Measurements from ENCODE around the gene ROPN1L.

Gene ROPN1L

DNA sequence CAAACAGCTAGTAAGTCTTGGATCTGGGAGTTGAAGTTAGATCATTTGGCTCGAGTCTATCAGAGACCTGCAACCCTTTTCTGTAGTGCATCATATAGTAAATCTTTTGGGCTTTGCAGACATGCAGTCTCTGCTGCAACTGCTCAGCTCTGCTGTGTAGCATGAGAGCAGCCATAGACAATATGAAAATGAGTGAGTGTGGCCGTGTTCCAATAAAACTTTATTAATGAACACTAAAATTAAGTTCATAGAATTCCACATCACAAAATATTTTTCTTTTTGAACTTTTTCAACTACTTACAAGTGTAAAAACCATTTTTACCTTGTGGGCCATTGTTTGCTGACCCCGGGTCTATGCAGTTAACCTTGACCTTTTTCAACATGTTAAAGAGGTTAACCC is 35.2 kb downstream of the ROPN1L start:
- H3K9me3 ChIP-seq (ENCODE audit: control insufficient read depth, insufficient read depth, low read length): no peaks in the 10 kb centered on the region
- H3K4me3 ChIP-seq (ENCODE audit: low read length): no peak overlapping the region
- H3K4me1 ChIP-seq (ENCODE audit: control insufficient read depth, low read length): no peaks in the 10 kb centered on the region
- no peaks in the 10 kb centered on the region for H3K9me2 ChIP-seq (replicated peaks; ENCODE audit: control insufficient read depth, low read length)
- no peak overlapping the region for H3K4me2 ChIP-seq (ENCODE audit: low read length)
- TF ChIP-seq, protein P1, sequence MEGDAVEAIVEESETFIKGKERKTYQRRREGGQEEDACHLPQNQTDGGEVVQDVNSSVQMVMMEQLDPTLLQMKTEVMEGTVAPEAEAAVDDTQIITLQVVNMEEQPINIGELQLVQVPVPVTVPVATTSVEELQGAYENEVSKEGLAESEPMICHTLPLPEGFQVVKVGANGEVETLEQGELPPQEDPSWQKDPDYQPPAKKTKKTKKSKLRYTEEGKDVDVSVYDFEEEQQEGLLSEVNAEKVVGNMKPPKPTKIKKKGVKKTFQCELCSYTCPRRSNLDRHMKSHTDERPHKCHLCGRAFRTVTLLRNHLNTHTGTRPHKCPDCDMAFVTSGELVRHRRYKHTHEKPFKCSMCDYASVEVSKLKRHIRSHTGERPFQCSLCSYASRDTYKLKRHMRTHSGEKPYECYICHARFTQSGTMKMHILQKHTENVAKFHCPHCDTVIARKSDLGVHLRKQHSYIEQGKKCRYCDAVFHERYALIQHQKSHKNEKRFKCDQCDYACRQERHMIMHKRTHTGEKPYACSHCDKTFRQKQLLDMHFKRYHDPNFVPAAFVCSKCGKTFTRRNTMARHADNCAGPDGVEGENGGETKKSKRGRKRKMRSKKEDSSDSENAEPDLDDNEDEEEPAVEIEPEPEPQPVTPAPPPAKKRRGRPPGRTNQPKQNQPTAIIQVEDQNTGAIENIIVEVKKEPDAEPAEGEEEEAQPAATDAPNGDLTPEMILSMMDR (IDR thresholded peaks at IDR 0.05; ENCODE audit: low read depth, low read length, poor library complexity, severe bottlenecking): no peak
- no peak for TF ChIP-seq EZH2phosphoT487 (IDR thresholded peaks at IDR 0.05; ENCODE audit: borderline replicate concordance, low read length)
- no peak overlapping the region for H3K27ac ChIP-seq (ENCODE audit: low read depth, low read length)
- H3K36me3 ChIP-seq (ENCODE audit: control insufficient read depth, low read length): no peaks in the 10 kb centered on the region
- H4K20me1 ChIP-seq (ENCODE audit: control insufficient read depth, insufficient read depth, low read depth, low read length): no peaks in the 10 kb centered on the region
- peaks cover 57% of the 10 kb centered on the region for H3K27me3 ChIP-seq (ENCODE audit: control insufficient read depth, low read length)
- H3F3A ChIP-seq (ENCODE audit: control insufficient read depth, insufficient read depth): no peaks in the 10 kb centered on the region
- no peaks in the 10 kb centered on the region for H3K79me2 ChIP-seq (ENCODE audit: control insufficient read depth, low read length)

DNA sequence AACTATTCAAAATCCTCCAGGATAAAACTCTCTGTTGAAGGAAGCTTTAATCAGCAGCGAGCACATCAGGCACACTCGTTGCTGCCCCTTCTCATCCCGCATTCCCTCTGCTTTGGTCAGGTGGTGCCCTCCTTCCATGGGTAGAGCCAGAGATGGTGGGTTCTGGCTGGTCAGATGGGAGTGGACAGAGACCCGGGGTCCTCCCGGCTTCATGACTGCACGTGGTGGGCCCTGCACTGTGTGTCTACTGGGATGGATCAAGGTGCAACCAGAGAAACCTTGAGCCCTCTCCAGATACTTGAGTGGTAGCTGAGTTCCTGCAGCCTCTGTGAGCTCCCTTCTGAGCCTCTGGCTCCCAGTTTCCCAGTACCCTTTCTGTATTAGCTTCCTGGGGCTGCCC is 36.3 kb downstream of the ROPN1L start:
- H3K27me3 ChIP-seq (ENCODE audit: control insufficient read depth, low read length): peaks cover 58% of the 10 kb centered on the region
- no peaks in the 10 kb centered on the region for H4K20me1 ChIP-seq (ENCODE audit: control insufficient read depth, insufficient read depth, low read depth, low read length)
- no peaks in the 10 kb centered on the region for H3K36me3 ChIP-seq (ENCODE audit: control insufficient read depth, low read length)
- no peak overlapping the region for H3K4me2 ChIP-seq (ENCODE audit: low read length)
- TF ChIP-seq, protein P1 (IDR thresholded peaks at IDR 0.05; ENCODE audit: low read depth, low read length, poor library complexity, severe bottlenecking): no peak
- no peak for TF ChIP-seq EZH2phosphoT487 (IDR thresholded peaks at IDR 0.05; ENCODE audit: borderline replicate concordance, low read length)
- no peaks in the 10 kb centered on the region for H3K9me3 ChIP-seq (ENCODE audit: control insufficient read depth, insufficient read depth, low read length)
- H3K4me3 ChIP-seq (ENCODE audit: low read length): no peak overlapping the region
- no peaks in the 10 kb centered on the region for H3K79me2 ChIP-seq (ENCODE audit: control insufficient read depth, low read length)
- no peak overlapping the region for H3K27ac ChIP-seq (ENCODE audit: low read depth, low read length)
- no peaks in the 10 kb centered on the region for H3F3A ChIP-seq (ENCODE audit: control insufficient read depth, insufficient read depth)
- no peaks in the 10 kb centered on the region for H3K4me1 ChIP-seq (ENCODE audit: control insufficient read depth, low read length)
- no peaks in the 10 kb centered on the region for H3K9me2 ChIP-seq (replicated peaks; ENCODE audit: control insufficient read depth, low read length)

DNA sequence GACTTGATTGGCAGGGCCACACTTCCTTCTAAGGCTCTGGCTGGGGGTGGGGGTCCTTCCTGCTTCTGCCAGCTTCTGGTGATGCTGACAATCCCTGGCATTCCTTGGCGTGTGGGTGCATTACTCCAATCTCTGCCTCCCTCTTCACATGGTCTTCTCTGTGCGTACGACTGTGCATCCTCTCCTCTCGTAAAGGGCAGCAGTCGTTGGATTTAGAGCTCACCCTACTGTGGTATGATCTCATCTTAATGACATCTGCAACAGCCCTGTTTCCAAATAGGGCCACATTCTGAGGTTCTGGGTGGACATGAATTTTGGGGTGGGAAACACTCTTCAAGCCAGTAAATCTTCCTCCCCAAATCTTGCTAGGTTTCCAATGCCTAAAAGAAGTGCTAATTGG is 36.8 kb downstream of the ROPN1L start:
- Histone ChIP-seq H3K27ac (ENCODE audit: low read depth, low read length) (no peak overlapping the region), H3F3A (ENCODE audit: control insufficient read depth, insufficient read depth) (no peaks in the 10 kb centered on the region), H3K27me3 (ENCODE audit: control insufficient read depth, low read length) (peaks cover 53% of the 10 kb centered on the region), H3K4me3 (ENCODE audit: low read length) (no peak overlapping the region), H3K9me3 (ENCODE audit: control insufficient read depth, insufficient read depth, low read length) (no peaks in the 10 kb centered on the region), H3K4me1 (ENCODE audit: control insufficient read depth, low read length) (no peaks in the 10 kb centered on the region), H3K4me2 (ENCODE audit: low read length) (no peak overlapping the region), H3K36me3 (ENCODE audit: control insufficient read depth, low read length) (no peaks in the 10 kb centered on the region), H3K79me2 (ENCODE audit: control insufficient read depth, low read length) (no peaks in the 10 kb centered on the region), H3K9me2 (replicated peaks; ENCODE audit: control insufficient read depth, low read length) (no peaks in the 10 kb centered on the region), H4K20me1 (ENCODE audit: control insufficient read depth, insufficient read depth, low read depth, low read length) (no peaks in the 10 kb centered on the region)
- TF ChIP-seq EZH2phosphoT487 (IDR thresholded peaks at IDR 0.05; ENCODE audit: borderline replicate concordance, low read length): no peak
- TF ChIP-seq, protein P1 (IDR thresholded peaks at IDR 0.05; ENCODE audit: low read depth, low read length, poor library complexity, severe bottlenecking): no peak
